Progenitor cell of endocrine pancreas (in vitro differentiated cells): Measurements from ENCODE around the gene POLR1B. TPM values are rescaled to one million over a fixed set of nuclear protein-coding genes. Genes with fewer than 3 reads are reported as not detected.

Experiments
- DNase-seq: peaks from one replicate; pipeline ENCODE4 v3.0.0; 2021; ENCODE audit warnings: low spot score; ENCODE audit not compliant: unreplicated experiment
- H3K27ac Mint-ChIP-seq: 2 replicates; pipeline ENCODE4 v1.8.0; 2021; ENCODE audit warnings: mild to moderate bottlenecking, moderate library complexity, mixed read lengths
- H3K27me3 Mint-ChIP-seq: 2 replicates; pipeline ENCODE4 v1.8.0; 2021; ENCODE audit warnings: mixed read lengths
- H3K36me3 Mint-ChIP-seq: 2 replicates; pipeline ENCODE4 v1.8.0; 2022; ENCODE audit warnings: mixed read lengths; ENCODE audit not compliant: insufficient read depth
- H3K4me1 Mint-ChIP-seq: 2 replicates; pipeline ENCODE4 v1.8.0; 2021; ENCODE audit warnings: low read depth, mixed read lengths
- H3K4me3 Mint-ChIP-seq: 2 replicates; pipeline ENCODE4 v1.8.0; 2021; ENCODE audit warnings: low read depth, mild to moderate bottlenecking, moderate library complexity, mixed read lengths
- H3K9me3 Mint-ChIP-seq: 2 replicates; pipeline ENCODE4 v1.8.0; 2021; ENCODE audit warnings: low read depth, mixed read lengths
- CTCF ChIP-seq: fragments of 200-600 bp; sonication (generic); IDR thresholded peaks from one replicate; pipeline ENCODE4 v1.5.0; 2021; ENCODE audit warnings: antibody characterized with exemption, mild to moderate bottlenecking; ENCODE audit not compliant: unreplicated experiment
- total RNA-seq: library from RNA; stranded (reverse); gene quantifications from 2 replicates; pipeline ENCODE4 v1.2.1, GENCODE V29; 2021

Gene POLR1B
- total RNA-seq, 1 donor from 2014 or later, result 35.9 TPM

- DNase-seq, result no peak
- Mint-ChIP-seq H3K27ac (no peak overlapping the region), H3K9me3 (no peaks in the 10 kb centered on the region)
Observed at GRCh38 chr2:112577756-112578155, 35.5 kb downstream of the POLR1B start.

GRCh38 chr2:112579241-112579640, 37.0 kb downstream of the POLR1B start:
- Mint-ChIP-seq H3K27ac (no peak overlapping the region), H3K4me1 (peaks cover 3% of the 10 kb centered on the region), H3K4me3 (no peak overlapping the region), H3K27me3 (no peaks in the 10 kb centered on the region), H3K9me3 (no peaks in the 10 kb centered on the region), H3K36me3 (peaks cover 14% of the 10 kb centered on the region)
- no peak for DNase-seq
- no peak for TF ChIP-seq CTCF

More at GRCh38 chr2:112577756-112578155, 35.5 kb downstream of the POLR1B start:
- Mint-ChIP-seq H3K27me3 (no peaks in the 10 kb centered on the region), H3K36me3 (peaks cover 14% of the 10 kb centered on the region), H3K4me1 (no peaks in the 10 kb centered on the region), H3K4me3 (no peak overlapping the region)
- TF ChIP-seq CTCF, result no peak

GRCh38 chr2:112580084-112580483, 37.8 kb downstream of the POLR1B start:
- Mint-ChIP-seq H3K4me1 (peaks cover 6% of the 10 kb centered on the region), H3K9me3 (no peaks in the 10 kb centered on the region), H3K36me3 (peaks cover 11% of the 10 kb centered on the region), H3K27me3 (no peaks in the 10 kb centered on the region), H3K27ac (no peak overlapping the region), H3K4me3 (no peak overlapping the region)
- no peak for DNase-seq
- TF ChIP-seq CTCF, result no peak

GRCh38 chr2:112582314-112582746, 40.1 kb downstream of the POLR1B start:
- no peak for DNase-seq
- H3K36me3 Mint-ChIP-seq, result peaks cover 7% of the 10 kb centered on the region
- H3K27me3 Mint-ChIP-seq, result no peaks in the 10 kb centered on the region
- no peaks in the 10 kb centered on the region for H3K9me3 Mint-ChIP-seq
- H3K27ac Mint-ChIP-seq, result no peak overlapping the region
- TF ChIP-seq CTCF, result peak; percentile 54
- peaks cover 10% of the 10 kb centered on the region for H3K4me1 Mint-ChIP-seq
- peak overlapping the region; percentile 50 for H3K4me3 Mint-ChIP-seq

- TF ChIP-seq CTCF, result no peak
- H3K4me3 Mint-ChIP-seq, result peak overlapping the region; percentile 94
- H3K27ac Mint-ChIP-seq, result peak overlapping the region; percentile 99
- DNase-seq, result no peak
- H3K27me3 Mint-ChIP-seq, result no peaks in the 10 kb centered on the region
- no peaks in the 10 kb centered on the region for H3K9me3 Mint-ChIP-seq
- peaks cover 10% of the 10 kb centered on the region for H3K4me1 Mint-ChIP-seq
- H3K36me3 Mint-ChIP-seq, result peaks cover 11% of the 10 kb centered on the region
Observed at GRCh38 chr2:112583497-112584133, 41.4 kb downstream of the POLR1B start.
